GM18517 (cell line): ENCODE data around the gene CELF5.
"Not testable (repeated sequence)": the region's sequence is repeated elsewhere in the genome, so short reads cannot be mapped to it uniquely, and the experiment has no call there.

ENCODE experiments used
- ATAC-seq: cut with Tn5 transposase; IDR thresholded peaks from one replicate; pipeline ENCODE4 v1.9.1; 2021; ENCODE audit warnings: mild to moderate bottlenecking, moderate library complexity; ENCODE audit not compliant: unreplicated experiment

The CELF5 gene

GRCh38 chr19:3316132-3316648 lies 91.7 kb downstream of the CELF5 start:
- no peak for ATAC-seq

- ATAC-seq = no peak
Observed at GRCh38 chr19:3316659-3317207, 92.3 kb downstream of the CELF5 start.

GRCh38 chr19:3319643-3320353 lies 95.3 kb downstream of the CELF5 start:
- no peak for ATAC-seq

- no peak for ATAC-seq
Observed at GRCh38 chr19:3320354-3320670, 95.9 kb downstream of the CELF5 start.

GRCh38 chr19:3320853-3321252 lies 96.4 kb downstream of the CELF5 start:
- ATAC-seq = no peak

- ATAC-seq = no peak
Observed at GRCh38 chr19:3321696-3322095, 97.2 kb downstream of the CELF5 start.

GRCh38 chr19:3322199-3322978 lies 97.9 kb downstream of the CELF5 start:
- no peak for ATAC-seq

GRCh38 chr19:3323026-3323425 lies 98.6 kb downstream of the CELF5 start:
- no peak for ATAC-seq

GRCh38 chr19:3323658-3324057 lies 99.2 kb downstream of the CELF5 start:
- no peak for ATAC-seq

- ATAC-seq = no peak
Observed at GRCh38 chr19:3324405-3324856, 100.0 kb downstream of the CELF5 start.

- no peak for ATAC-seq
Observed at GRCh38 chr19:3325451-3325850, 101.0 kb downstream of the CELF5 start.

- no peak for ATAC-seq
Observed at GRCh38 chr19:3328743-3329142, 104.3 kb downstream of the CELF5 start.

- no peak for ATAC-seq
Observed at GRCh38 chr19:3330047-3330446, 105.6 kb downstream of the CELF5 start.

- not testable (repeated sequence) for ATAC-seq
Observed at GRCh38 chr19:3332232-3332631, 107.8 kb downstream of the CELF5 start.

- ATAC-seq = no peak
Observed at GRCh38 chr19:3333020-3333583, 108.6 kb downstream of the CELF5 start.

GRCh38 chr19:3333662-3334061 lies 109.2 kb downstream of the CELF5 start:
- ATAC-seq = no peak

GRCh38 chr19:3334749-3335430 lies 110.4 kb downstream of the CELF5 start:
- ATAC-seq = not testable (repeated sequence)

GRCh38 chr19:3335431-3336350 lies 111.2 kb downstream of the CELF5 start:
- ATAC-seq = no peak

- ATAC-seq = no peak
Observed at GRCh38 chr19:3336351-3336679, 111.9 kb downstream of the CELF5 start.
